Neural crest cell (in vitro differentiated cells): ENCODE results near the gene STX8. TPM values are rescaled to one million over a fixed set of nuclear protein-coding genes. Genes with fewer than 3 reads are reported as not detected.
A peak's percentile ranks its signal among the peaks of the same experiment; 100 is the strongest.

Source experiments
- DNase-seq: peaks from one replicate; pipeline ENCODE4 v3.0.0; 2021; ENCODE audit warnings: low read depth, mixed read lengths, low spot score
- H3K27ac Mint-ChIP-seq: one replicate; pipeline ENCODE4 v1.8.0; 2021; ENCODE audit warnings: mild to moderate bottlenecking, mixed read lengths; ENCODE audit not compliant: unreplicated experiment
- H3K27me3 Mint-ChIP-seq: 2 replicates; pipeline ENCODE4 v1.8.0; 2021; ENCODE audit warnings: low read depth, mild to moderate bottlenecking, mixed read lengths
- H3K36me3 Mint-ChIP-seq: 2 replicates; pipeline ENCODE4 v1.8.0; 2021; ENCODE audit warnings: low read depth, mild to moderate bottlenecking, mixed read lengths
- H3K4me1 Mint-ChIP-seq: 2 replicates; pipeline ENCODE4 v1.8.0; 2021; ENCODE audit warnings: mixed read lengths
- H3K4me3 Mint-ChIP-seq: one replicate; pipeline ENCODE4 v1.8.0; 2021; ENCODE audit warnings: mild to moderate bottlenecking, mixed read lengths
- H3K9me3 Mint-ChIP-seq: 2 replicates; pipeline ENCODE4 v1.8.0; 2021; ENCODE audit warnings: mixed read lengths
- CTCF ChIP-seq: fragments of 200-600 bp; sonication (generic); conservative IDR thresholded peaks from 2 replicates; pipeline ENCODE4 v1.5.0; 2021; ENCODE audit warnings: antibody characterized with exemption, mild to moderate bottlenecking
- total RNA-seq: library from RNA; stranded (reverse); gene quantifications from 2 replicates; pipeline ENCODE4 v1.2.1, GENCODE V29; 2021

STX8 gene
- total RNA-seq, 1 donor from 2014 or later, result 56.6 TPM

DNA sequence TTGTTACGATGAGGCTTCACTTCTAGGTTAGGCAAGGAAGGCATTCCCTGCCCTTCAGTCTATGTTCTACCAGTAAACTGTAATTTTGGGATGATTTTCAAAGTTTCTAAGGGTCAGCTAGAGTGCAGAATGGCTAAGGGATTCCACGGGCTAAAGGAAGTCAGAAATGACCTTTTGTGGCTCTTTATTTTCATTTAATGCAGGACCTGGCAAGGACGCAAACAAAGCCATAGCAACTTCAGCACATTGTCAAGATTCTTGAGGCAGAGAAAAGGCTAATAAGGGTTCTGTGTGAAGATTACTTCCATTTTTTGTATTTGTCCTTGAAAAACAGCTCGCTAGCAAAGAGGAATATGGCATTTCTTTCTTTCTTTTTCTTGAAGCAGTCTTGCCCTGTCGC is 76.6 kb downstream of the STX8 start:
- no peak for TF ChIP-seq CTCF
- peaks cover 9% of the 10 kb centered on the region for H3K36me3 Mint-ChIP-seq
- no peaks in the 10 kb centered on the region for H3K9me3 Mint-ChIP-seq
- no peak overlapping the region for H3K4me3 Mint-ChIP-seq
- H3K4me1 Mint-ChIP-seq, result peaks cover 4% of the 10 kb centered on the region
- no peak for DNase-seq
- H3K27ac Mint-ChIP-seq, result no peak overlapping the region
- H3K27me3 Mint-ChIP-seq, result no peaks in the 10 kb centered on the region

GRCh38 chr17:9498490-9498889 is 77.1 kb downstream of the STX8 start:
- H3K4me3 Mint-ChIP-seq, result no peak overlapping the region
- no peak for TF ChIP-seq CTCF
- peaks cover 9% of the 10 kb centered on the region for H3K36me3 Mint-ChIP-seq
- H3K9me3 Mint-ChIP-seq, result no peaks in the 10 kb centered on the region
- no peak overlapping the region for H3K27ac Mint-ChIP-seq
- no peak for DNase-seq
- H3K27me3 Mint-ChIP-seq, result no peaks in the 10 kb centered on the region
- peaks cover 4% of the 10 kb centered on the region for H3K4me1 Mint-ChIP-seq

DNA sequence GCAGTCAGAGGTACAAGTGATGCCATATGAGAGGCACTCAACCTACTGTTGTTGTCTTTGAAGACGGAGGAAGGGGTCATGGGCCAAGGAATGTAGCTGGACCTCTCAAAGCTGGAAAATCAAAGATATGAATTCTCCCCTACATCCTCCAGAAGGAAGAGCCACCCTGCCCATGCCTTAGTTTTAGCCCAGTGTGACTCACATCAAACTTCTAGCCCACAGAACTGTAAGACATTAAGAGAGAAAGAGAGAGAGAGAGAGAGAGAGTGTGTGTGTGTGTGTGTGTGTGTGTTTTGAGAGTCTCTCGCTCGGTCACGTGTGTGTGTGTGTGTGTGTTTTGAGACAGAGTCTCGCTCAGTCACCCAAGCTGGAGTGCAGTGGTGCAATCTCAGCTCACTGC is 87.1 kb downstream of the STX8 start:
- peaks cover 8% of the 10 kb centered on the region for H3K4me1 Mint-ChIP-seq
- H3K9me3 Mint-ChIP-seq, result peaks cover 3% of the 10 kb centered on the region
- no peak for TF ChIP-seq CTCF
- H3K4me3 Mint-ChIP-seq, result no peak overlapping the region
- H3K27ac Mint-ChIP-seq, result no peak overlapping the region
- no peaks in the 10 kb centered on the region for H3K27me3 Mint-ChIP-seq
- DNase-seq, result no peak
- H3K36me3 Mint-ChIP-seq, result peaks cover 15% of the 10 kb centered on the region

GRCh38 chr17:9487406-9487805 is 88.2 kb downstream of the STX8 start:
- Mint-ChIP-seq H3K4me1 (peaks cover 13% of the 10 kb centered on the region), H3K36me3 (peaks cover 14% of the 10 kb centered on the region), H3K27me3 (no peaks in the 10 kb centered on the region), H3K9me3 (peaks cover 2% of the 10 kb centered on the region), H3K27ac (peak overlapping the region; percentile 83), H3K4me3 (no peak overlapping the region)
- no peak for TF ChIP-seq CTCF
- DNase-seq, result no peak

DNA sequence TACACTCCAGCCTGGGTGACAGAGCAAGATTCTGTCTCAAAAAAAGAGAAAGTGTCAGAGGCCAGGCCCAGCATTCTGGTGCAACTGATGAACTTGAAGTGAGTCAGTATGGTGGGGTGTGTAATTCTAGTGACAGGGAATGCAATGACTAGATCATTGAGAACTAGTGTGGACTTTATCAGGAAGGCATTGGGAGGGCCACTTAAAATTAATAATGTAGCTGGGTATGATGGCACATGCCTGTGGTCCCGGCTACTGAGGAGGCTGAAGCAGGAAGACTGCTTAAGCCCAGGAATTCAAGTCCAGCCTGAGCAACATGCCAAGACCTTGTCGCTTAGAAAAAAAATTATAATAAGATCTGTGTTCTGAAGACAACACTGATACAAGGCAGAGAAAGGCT is 90.8 kb downstream of the STX8 start:
- H3K27ac Mint-ChIP-seq, result no peak overlapping the region
- H3K36me3 Mint-ChIP-seq, result peaks cover 4% of the 10 kb centered on the region
- no peak for DNase-seq
- H3K4me3 Mint-ChIP-seq, result no peak overlapping the region
- peaks cover 13% of the 10 kb centered on the region for H3K4me1 Mint-ChIP-seq
- no peaks in the 10 kb centered on the region for H3K27me3 Mint-ChIP-seq
- TF ChIP-seq CTCF, result no peak
- no peaks in the 10 kb centered on the region for H3K9me3 Mint-ChIP-seq

DNA sequence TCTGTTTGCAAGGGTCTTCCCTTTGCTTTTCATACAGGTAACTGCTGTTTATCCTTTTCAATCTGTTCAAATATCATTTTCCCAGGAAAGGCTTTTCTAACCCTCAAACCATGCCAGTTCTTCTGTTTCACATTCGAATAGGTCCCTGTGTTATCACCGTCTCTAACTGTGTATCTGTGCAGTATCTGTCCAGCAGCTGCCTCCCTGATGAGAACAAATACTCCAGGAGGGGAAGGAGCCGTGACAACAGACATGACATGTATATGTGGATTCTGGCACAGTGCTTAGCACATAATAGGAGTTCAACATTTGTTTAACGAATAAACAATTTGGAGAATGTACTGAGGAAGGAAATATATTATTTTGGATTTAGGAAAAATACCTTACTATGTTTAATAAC is 95.7 kb downstream of the STX8 start:
- no peak for DNase-seq
- H3K36me3 Mint-ChIP-seq, result no peaks in the 10 kb centered on the region
- no peak for TF ChIP-seq CTCF
- peaks cover 6% of the 10 kb centered on the region for H3K4me1 Mint-ChIP-seq
- H3K9me3 Mint-ChIP-seq, result no peaks in the 10 kb centered on the region
- H3K4me3 Mint-ChIP-seq, result no peak overlapping the region
- no peak overlapping the region for H3K27ac Mint-ChIP-seq
- H3K27me3 Mint-ChIP-seq, result no peaks in the 10 kb centered on the region
